Glomerular visceral epithelial cell (primary cell): ENCODE data around the gene SLC26A4.
"Not testable (repeated sequence)": the region's sequence is repeated elsewhere in the genome, so short reads cannot be mapped to it uniquely, and the experiment has no call there.

Experiments used
- DNase-seq: peaks from one replicate; pipeline ENCODE4 v3.0.0-alpha.2; 2016; ENCODE audit errors: extremely low spot score

SLC26A4 gene

GRCh38 chr7:107660381-107661080 is at the start of gene SLC26A4:
TSS of gene SLC26A4 (plus strand) at chr7:107660828. CDS start at chr7:107661642, 814 bp downstream.
- DNase-seq = no peak

- no peak for DNase-seq
These were observed 47.2 kb upstream of the SLC26A4 start for GRCh38 chr7:107613439-107613838.

- DNase-seq = no peak
These were observed 46.7 kb upstream of the SLC26A4 start for GRCh38 chr7:107613948-107614347.

- DNase-seq = no peak
These were observed 46.2 kb upstream of the SLC26A4 start for GRCh38 chr7:107614425-107614824.

- no peak for DNase-seq
These were observed 44.5 kb upstream of the SLC26A4 start for GRCh38 chr7:107615910-107616680.

- peak; percentile 56 for DNase-seq
These were observed 38.2 kb upstream of the SLC26A4 start for GRCh38 chr7:107622429-107622828.

- no peak for DNase-seq
These were observed 37.7 kb upstream of the SLC26A4 start for GRCh38 chr7:107622894-107623293.

GRCh38 chr7:107627002-107627401 is 33.6 kb upstream of the SLC26A4 start:
- no peak for DNase-seq

- DNase-seq = no peak
These were observed 32.1 kb upstream of the SLC26A4 start for GRCh38 chr7:107628461-107629064.

- DNase-seq = no peak
These were observed 30.3 kb upstream of the SLC26A4 start for GRCh38 chr7:107630342-107630741.

- DNase-seq = no peak
These were observed 28.8 kb upstream of the SLC26A4 start for GRCh38 chr7:107631588-107632491.

- DNase-seq = no peak
These were observed 28.1 kb upstream of the SLC26A4 start for GRCh38 chr7:107632492-107632865.

GRCh38 chr7:107638594-107638993 is 22.0 kb upstream of the SLC26A4 start:
- no peak for DNase-seq

GRCh38 chr7:107639070-107639469 is 21.6 kb upstream of the SLC26A4 start:
- not testable (repeated sequence) for DNase-seq

- no peak for DNase-seq
These were observed 19.0 kb upstream of the SLC26A4 start for GRCh38 chr7:107641676-107642075.

- no peak for DNase-seq
These were observed 18.1 kb upstream of the SLC26A4 start for GRCh38 chr7:107642501-107642900.

- DNase-seq = no peak
These were observed 17.2 kb upstream of the SLC26A4 start for GRCh38 chr7:107643407-107643806.

- no peak for DNase-seq
These were observed 16.7 kb upstream of the SLC26A4 start for GRCh38 chr7:107643938-107644308.

- no peak for DNase-seq
These were observed 16.2 kb upstream of the SLC26A4 start for GRCh38 chr7:107644309-107644974.

GRCh38 chr7:107652642-107653041 is 8.0 kb upstream of the SLC26A4 start:
- DNase-seq = no peak

- no peak for DNase-seq
These were observed 2.2 kb upstream of the SLC26A4 start for GRCh38 chr7:107658467-107658866.
